Neural cell (in vitro differentiated cells): ENCODE measurements around the gene ADARB2.

Source experiments
- EP300 ChIP-seq: fragments of 450-650 bp; conservative IDR thresholded peaks from 2 replicates; pipeline ENCODE4 v1.6.1; 2014; ENCODE audit warnings: antibody characterized with exemption, mild to moderate bottlenecking, moderate library complexity; ENCODE audit not compliant: poor library complexity, severe bottlenecking
- EZH2 ChIP-seq: fragments of 200-600, 300-800 bp; shearing (Covaris generic), sonication (generic); IDR thresholded peaks from 2 replicates; pipeline ENCODE4 v1.6.1; 2014; ENCODE audit warnings: antibody characterized with exemption, low read length, borderline replicate concordance, mild to moderate bottlenecking; ENCODE audit not compliant: insufficient read depth, poor library complexity, severe bottlenecking
- RAD21 ChIP-seq: fragments of 450-650 bp; conservative IDR thresholded peaks from 2 replicates; pipeline ENCODE4 v1.6.1; 2014; ENCODE audit warnings: antibody characterized with exemption, mild to moderate bottlenecking, moderate library complexity
- SMC3 ChIP-seq: fragments of 450-650 bp; conservative IDR thresholded peaks from 2 replicates; pipeline ENCODE4 v1.6.1; 2014; ENCODE audit warnings: antibody characterized with exemption, mild to moderate bottlenecking, moderate library complexity; ENCODE audit not compliant: poor library complexity
- TF ChIP-seq, protein P1 (sequence below): fragments of 450-650 bp; IDR thresholded peaks from 2 replicates; pipeline ENCODE4 v1.5.1; 2014; ENCODE audit warnings: antibody characterized with exemption, mild to moderate bottlenecking, moderate library complexity; ENCODE audit not compliant: poor library complexity, severe bottlenecking

DNA sequence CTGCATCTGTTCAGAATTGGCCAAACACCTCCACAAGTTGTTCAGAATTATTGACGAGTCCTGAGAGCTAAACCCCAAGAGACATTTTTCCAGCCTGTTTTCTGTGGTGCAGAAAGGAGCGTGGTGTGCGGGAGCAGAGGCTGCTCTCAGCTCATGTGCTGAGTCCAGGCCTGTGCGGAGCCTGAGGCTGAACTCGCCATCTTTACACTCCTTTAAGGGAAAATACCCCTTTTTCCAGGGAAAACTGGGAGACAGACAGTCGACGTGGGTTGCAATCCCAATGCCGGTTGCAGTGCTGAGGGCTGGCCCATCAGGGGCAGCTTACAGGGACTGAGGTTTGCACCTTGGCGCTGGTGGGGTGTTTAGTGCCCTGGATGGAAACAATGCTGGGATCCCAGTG is 112.2 kb downstream of the ADARB2 start:
- TF ChIP-seq SMC3 = no peak
- no peak for TF ChIP-seq RAD21
- TF ChIP-seq, protein P1, sequence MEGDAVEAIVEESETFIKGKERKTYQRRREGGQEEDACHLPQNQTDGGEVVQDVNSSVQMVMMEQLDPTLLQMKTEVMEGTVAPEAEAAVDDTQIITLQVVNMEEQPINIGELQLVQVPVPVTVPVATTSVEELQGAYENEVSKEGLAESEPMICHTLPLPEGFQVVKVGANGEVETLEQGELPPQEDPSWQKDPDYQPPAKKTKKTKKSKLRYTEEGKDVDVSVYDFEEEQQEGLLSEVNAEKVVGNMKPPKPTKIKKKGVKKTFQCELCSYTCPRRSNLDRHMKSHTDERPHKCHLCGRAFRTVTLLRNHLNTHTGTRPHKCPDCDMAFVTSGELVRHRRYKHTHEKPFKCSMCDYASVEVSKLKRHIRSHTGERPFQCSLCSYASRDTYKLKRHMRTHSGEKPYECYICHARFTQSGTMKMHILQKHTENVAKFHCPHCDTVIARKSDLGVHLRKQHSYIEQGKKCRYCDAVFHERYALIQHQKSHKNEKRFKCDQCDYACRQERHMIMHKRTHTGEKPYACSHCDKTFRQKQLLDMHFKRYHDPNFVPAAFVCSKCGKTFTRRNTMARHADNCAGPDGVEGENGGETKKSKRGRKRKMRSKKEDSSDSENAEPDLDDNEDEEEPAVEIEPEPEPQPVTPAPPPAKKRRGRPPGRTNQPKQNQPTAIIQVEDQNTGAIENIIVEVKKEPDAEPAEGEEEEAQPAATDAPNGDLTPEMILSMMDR = no peak
- TF ChIP-seq EP300 = no peak
- no peak for TF ChIP-seq EZH2
